Left hindlimb (tissue), 1 donor: ENCODE results near the gene CAPN12.

Experiments used
- DNase-seq: peaks from one replicate; pipeline ENCODE4 v3.0.0-alpha.2; 2018

Gene CAPN12

DNA sequence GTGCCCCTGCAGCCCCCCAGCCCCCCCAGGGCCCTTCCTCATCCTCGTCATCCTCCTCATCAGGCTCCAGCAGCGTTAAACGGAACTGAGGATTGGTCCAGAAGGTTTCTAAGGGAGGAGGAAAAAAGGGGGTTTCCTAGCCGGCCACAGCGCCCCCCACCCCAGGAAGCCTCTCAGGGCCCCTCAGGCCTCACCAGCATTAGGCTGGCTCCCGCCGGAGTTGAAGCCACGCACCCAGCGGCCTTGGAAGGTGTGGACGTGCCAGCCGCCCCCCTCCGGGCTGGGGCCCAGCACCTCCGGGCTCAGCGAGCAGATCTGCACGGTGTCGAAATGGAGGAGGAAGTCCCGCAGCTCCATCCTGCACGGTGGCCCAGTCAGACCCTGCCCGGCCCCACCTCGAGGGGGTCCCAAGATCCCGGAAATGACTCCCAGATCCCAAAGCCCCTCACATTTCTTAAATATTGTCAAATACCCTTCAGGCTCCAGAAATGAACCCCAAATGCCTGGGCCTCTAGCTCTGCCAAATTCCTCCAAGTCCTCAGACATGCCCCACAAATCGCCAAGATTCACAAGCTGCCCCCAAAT, 6.9 kb downstream of the CAPN12 start:
- no peak for DNase-seq

- peak; percentile 50 for DNase-seq
Observed at GRCh38 chr19:38736413-38737280, 7.6 kb downstream of the CAPN12 start.

GRCh38 chr19:38736036-38736412, 8.2 kb downstream of the CAPN12 start:
- peak; percentile 50 for DNase-seq

- DNase-seq, result peak; percentile 47
Observed at GRCh38 chr19:38735257-38735686, 9.0 kb downstream of the CAPN12 start.

DNA sequence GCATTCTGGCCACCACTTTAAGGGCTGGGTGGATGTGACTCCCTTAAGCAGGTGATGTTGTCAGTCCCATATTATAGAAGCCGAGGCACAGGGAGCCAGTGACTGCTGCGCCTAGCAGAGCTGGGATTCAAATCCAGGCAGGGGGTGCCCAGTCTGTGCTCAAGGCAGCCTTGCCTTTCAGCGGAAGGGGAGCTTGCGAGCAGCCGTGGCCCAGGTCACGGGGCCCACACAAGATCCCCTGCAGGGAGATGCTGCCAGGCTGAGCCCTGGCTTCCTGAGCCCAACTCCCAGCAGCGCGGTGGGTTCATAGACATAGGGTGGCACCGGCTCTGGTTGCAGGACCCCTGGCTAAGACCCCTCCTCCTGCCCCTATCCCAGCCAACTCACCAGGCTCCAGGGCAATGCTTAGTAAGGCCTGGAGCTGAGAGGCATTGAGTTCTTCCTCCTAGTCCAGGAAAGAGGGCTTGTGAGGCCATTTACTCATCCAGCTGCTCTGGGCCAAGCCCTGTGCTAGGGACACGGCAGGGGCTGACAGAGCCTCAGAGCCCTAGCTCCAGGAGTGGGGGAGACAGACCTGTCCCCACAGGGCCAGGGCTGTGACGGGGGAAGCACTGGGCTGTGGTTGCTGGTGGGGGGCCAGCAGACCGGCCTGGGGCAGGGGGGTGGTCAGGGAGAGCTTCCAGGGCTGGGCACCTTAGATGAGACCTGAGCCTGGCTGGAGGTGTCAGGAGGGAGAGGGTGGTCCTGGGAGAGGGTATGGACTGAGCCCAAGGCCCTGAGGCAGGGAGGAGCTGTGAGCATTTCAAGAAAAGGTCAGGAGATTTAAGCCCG, 9.6 kb downstream of the CAPN12 start:
- DNase-seq, result peak; percentile 36

GRCh38 chr19:38734176-38734425, 10.2 kb downstream of the CAPN12 start:
- DNase-seq, result no peak

GRCh38 chr19:38733493-38734175, 10.6 kb downstream of the CAPN12 start:
- DNase-seq, result peak; percentile 40

GRCh38 chr19:38733241-38733492, 11.1 kb downstream of the CAPN12 start:
- DNase-seq, result peak; percentile 24

GRCh38 chr19:38731654-38732301, 12.5 kb downstream of the CAPN12 start:
- no peak for DNase-seq

GRCh38 chr19:38730731-38731589, 13.3 kb downstream of the CAPN12 start:
- peak; percentile 25 for DNase-seq

- DNase-seq, result no peak
Observed at GRCh38 chr19:38730470-38730730, 13.9 kb downstream of the CAPN12 start.

DNA sequence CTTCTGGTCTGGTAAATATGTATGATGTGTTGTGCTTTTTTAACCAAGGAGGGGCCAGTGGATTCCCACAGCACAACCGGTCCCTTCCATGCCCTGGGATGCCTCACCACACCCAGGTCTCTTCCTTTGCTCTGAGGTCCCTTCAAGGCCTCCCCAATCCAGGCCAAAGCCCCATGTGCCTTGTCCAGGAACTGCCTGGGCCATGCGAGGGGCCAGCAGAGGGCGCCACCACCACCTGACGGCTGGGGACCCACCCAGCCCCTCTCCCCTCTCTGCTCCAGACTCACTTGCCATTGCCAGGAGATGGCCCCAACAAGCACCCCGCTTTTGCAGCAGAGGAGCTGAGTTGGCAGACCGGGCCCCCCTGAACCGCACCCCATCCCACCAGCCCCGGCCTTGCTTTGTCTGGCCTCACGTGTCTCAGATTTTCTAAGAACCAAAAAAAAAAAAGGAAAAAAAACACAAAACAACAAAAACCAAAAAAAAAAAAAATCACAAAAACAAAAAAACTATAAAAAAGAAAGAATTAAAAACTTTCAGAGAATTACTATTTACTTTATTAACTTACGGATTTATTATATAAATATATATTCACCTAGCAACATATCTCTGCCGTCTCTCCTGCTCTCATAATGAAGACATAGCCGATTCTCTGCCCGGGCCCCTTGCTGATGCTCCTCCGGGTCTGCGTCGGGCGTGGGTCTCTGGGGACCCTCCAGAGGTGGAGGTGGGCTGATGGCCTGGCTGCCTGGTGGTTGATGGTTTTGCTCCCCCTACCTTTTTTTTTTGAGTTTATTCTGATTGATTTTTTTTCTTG, 14.4 kb downstream of the CAPN12 start:
- peak; percentile 73 for DNase-seq

GRCh38 chr19:38728752-38729541, 15.3 kb downstream of the CAPN12 start:
- no peak for DNase-seq

- no peak for DNase-seq
Observed at GRCh38 chr19:38727868-38728660, 16.2 kb downstream of the CAPN12 start.

- DNase-seq, result no peak
Observed at GRCh38 chr19:38727306-38727867, 16.9 kb downstream of the CAPN12 start.

- no peak for DNase-seq
Observed at GRCh38 chr19:38726761-38727301, 17.4 kb downstream of the CAPN12 start.

DNA sequence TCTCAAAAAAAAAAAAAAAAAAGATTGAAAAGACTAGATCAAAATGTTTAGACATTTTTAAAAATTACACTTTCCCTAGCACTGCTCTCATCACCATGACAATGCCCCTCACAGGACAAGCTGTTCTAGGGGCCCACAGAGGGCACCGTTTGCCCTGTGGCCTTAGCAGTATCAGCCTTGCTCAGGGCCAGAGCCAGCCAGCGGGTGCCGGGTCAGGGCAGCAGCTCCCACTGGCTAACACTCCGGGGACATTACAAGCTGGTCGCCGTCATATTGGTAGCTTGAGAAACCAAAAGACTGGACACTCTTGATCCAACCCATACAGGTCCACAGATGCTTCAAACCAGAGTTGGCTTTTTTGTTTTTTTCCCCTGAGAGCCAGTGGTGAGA, 18.0 kb downstream of the CAPN12 start:
- no peak for DNase-seq

DNA sequence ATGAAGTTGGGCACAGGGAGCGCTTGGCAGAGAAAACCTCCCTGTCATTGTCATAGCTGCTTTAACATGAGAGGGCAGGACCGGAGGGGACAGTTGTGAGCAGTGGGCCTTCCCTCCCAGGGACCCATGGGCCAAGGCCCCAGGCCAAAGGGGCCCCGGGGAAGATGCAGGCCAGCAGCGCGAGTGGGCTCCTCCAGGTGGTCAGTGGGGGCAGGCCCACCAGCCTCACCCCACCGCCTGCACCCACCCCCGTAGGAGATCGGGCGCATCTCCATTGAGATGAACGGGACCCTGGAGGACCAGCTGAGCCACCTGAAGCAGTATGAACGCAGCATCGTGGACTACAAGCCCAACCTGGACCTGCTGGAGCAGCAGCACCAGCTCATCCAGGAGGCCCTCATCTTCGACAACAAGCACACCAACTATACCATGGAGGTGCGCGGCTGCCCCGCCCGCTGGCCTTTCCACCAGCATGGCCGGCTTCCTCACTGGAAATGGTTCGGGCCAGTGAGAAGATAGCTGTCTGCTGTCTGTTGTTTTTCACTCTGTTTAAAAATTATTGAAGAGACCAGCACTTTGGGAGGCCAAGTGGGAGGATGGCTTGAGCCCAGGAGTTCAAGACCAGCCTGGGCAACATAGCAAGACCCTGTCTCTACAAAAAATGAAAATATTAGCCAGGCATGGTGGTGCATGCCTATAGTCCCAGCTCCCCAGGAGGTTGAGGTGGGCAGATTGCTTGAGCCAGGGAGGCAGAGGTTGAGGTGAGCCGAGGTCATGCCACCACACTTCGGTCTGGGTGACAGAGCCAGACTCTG, 18.6 kb downstream of the CAPN12 start:
- no peak for DNase-seq
